Gastrocnemius medialis (tissue), 4 donors: ENCODE data around the gene BLVRA. TPM values are rescaled to one million over a fixed set of nuclear protein-coding genes. Genes with fewer than 3 reads are reported as not detected.

Experiments
- ATAC-seq, 2 donors: fragments of 150-250 bp; one replicate each; pipeline ENCODE4 v1.9.1; 2016
- DNase-seq, 2 donors: peaks; one replicate each; pipeline ENCODE4 v3.0.0-alpha.2; 2019
- H3K27ac ChIP-seq, 4 donors: fragments of 200-600 bp; sonication (generic); 1 replicate in 1 of 4; 2 replicates in 3 of 4; pipeline ENCODE4 v1.5.1; 2016 to 2018; ENCODE audit warnings: mild to moderate bottlenecking in 2 of 4, moderate library complexity in 1 of 4
- H3K27me3 ChIP-seq, 3 donors: fragments of 200-600 bp; sonication (generic) in 2 of 3; 1 replicate in 1 of 3; 2 replicates in 2 of 3; pipeline versions ENCODE4 v1.5.1 to v1.6.0; 2016 to 2019; ENCODE audit warnings: mild to moderate bottlenecking in 1 of 3, moderate library complexity in 1 of 3
- H3K36me3 ChIP-seq, 2 donors: fragments of 200-600 bp; sonication (generic) in 1 of 2; one replicate each; pipeline ENCODE4 v1.5.1; 2017 to 2018
- H3K4me1 ChIP-seq, 2 donors: fragments of 200-600 bp; sonication (generic) in 1 of 2; one replicate each; pipeline ENCODE4 v1.5.1; 2016 to 2017; ENCODE audit warnings: mild to moderate bottlenecking in 2 of 2
- H3K4me3 ChIP-seq, 4 donors: fragments of 200-600 bp; sonication (generic) in 3 of 4; 1 replicate in 1 of 4; 2 replicates in 3 of 4; pipeline ENCODE4 v1.5.1; 2016 to 2019; ENCODE audit warnings: mild to moderate bottlenecking in 2 of 4
- H3K9me3 ChIP-seq, 3 donors: fragments of 200-600 bp; sonication (generic) in 2 of 3; 1 replicate in 1 of 3; 2 replicates in 2 of 3; pipeline ENCODE4 v1.5.1; 2016 to 2019
- POLR2A ChIP-seq, 2 donors: fragments of 450-650 bp; IDR thresholded peaks; one replicate each; pipeline ENCODE4 v1.6.1; 2017; ENCODE audit warnings: antibody characterized with exemption in 2 of 2, mild to moderate bottlenecking in 2 of 2, moderate library complexity in 2 of 2
- in situ Hi-C, 4 donors: fragments of 200-750 bp; cut with MboI; loops; one replicate each; pipeline versions ENCODE4 v1.15.0 to v1.8.0; 2017; ENCODE audit warnings: low sequenced_read_pairs in 4 of 4
- intact Hi-C: fragments of 100-400 bp; cut with DNase I; formaldehyde crosslinking; loops from one replicate; pipeline ENCODE4 v1.15.1; 2023; ENCODE audit warnings: low total_unique reads
- total RNA-seq, 4 donors: library from RNA; depleted of rRNA; stranded (reverse); fragments of >200 nt; gene quantifications; one replicate each; pipeline versions ENCODE4 v1.1.0 to v1.2.3, GENCODE V29; 2016
- TF ChIP-seq, protein P1 (sequence below), 5 experiments: fragments of 450-650 bp in 3 of 5; fragments of 200-600 bp in 2 of 5; sonication (generic) in 2 of 5; IDR thresholded peaks in 4 of 5; conservative IDR thresholded peaks in 1 of 5; 1 replicate in 4 of 5; 2 replicates in 1 of 5; pipeline ENCODE4 v1.5.1; 2016 to 2019; ENCODE audit warnings: antibody characterized with exemption in 5 of 5, mild to moderate bottlenecking in 3 of 5, moderate library complexity in 3 of 5

The BLVRA gene
- total RNA-seq, 4 donors from 2014 or later = 26.7 to 45.9 (median 29.3) TPM

DNA sequence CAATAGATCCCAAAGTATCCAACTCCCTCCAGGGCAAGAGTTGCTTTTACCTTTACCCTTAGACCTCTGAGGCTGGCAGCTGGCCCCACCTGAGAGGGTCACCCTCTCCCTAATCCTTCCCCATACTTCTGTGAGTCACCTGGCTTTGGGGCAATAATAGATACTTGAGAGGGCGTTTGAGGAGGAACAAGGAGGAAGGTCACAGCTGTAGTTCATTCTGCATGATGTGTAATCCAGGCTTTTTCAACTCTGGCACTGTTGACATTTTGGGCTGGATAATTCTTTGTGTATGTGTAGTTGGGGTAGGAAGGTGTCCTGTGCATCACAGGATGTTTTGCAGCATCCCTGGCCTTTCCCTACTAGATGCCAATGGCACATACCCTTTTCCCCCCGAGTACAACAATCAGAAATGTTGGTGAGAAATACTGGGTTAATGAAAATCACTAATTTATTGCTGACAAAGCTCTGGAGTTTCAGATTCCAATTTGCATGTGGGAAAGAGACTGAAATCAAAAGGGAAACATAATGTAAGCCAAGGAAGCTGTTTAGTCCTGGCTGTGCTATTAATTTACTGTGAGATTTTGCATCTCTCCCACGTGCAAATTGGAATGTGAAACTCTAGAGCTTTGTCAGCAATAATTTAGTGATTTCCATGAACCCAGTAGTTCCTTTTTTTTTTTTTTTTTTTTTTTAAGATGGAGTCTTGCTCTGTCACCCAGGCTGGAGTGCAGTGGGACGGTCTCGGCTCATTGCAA, 3.6 kb downstream of the BLVRA start:
- H3K4me1 ChIP-seq = peaks cover 27 to 28% of the 10 kb centered on the region in 2 donors
- in situ Hi-C loops = no loop called here

DNA sequence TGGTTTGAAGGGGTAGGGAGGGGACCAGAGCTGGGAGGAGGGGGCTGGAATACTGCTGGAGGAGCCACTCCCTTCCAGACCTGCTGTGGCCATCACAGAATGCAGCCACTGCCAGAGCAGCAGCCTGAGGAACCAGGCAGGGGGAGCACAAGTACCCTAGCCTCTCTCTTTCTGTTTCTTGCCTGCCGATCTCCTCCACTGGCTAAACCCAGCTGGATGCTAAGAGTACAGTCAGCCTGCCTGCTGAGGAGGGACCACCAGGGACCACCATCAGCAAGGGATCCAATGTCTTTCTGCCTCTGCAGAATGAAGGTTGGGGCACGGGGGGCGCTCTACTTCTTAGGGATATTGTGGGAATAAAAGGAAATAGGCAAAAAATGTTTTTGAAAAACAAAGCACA, 4.7 kb downstream of the BLVRA start:
- H3K4me1 ChIP-seq = peaks cover 24 to 27% of the 10 kb centered on the region in 2 donors
- no peaks in the 10 kb centered on the region for H3K36me3 ChIP-seq
- DNase-seq (no peak), ATAC-seq (no peak)
- H3K27me3 ChIP-seq = no peaks in the 10 kb centered on the region
- no peak overlapping the region for H3K4me3 ChIP-seq
- H3K27ac ChIP-seq = no peak overlapping the region
- TF ChIP-seq POLR2A (IDR thresholded peaks at IDR 0.05) = no peak
- TF ChIP-seq, protein P1, sequence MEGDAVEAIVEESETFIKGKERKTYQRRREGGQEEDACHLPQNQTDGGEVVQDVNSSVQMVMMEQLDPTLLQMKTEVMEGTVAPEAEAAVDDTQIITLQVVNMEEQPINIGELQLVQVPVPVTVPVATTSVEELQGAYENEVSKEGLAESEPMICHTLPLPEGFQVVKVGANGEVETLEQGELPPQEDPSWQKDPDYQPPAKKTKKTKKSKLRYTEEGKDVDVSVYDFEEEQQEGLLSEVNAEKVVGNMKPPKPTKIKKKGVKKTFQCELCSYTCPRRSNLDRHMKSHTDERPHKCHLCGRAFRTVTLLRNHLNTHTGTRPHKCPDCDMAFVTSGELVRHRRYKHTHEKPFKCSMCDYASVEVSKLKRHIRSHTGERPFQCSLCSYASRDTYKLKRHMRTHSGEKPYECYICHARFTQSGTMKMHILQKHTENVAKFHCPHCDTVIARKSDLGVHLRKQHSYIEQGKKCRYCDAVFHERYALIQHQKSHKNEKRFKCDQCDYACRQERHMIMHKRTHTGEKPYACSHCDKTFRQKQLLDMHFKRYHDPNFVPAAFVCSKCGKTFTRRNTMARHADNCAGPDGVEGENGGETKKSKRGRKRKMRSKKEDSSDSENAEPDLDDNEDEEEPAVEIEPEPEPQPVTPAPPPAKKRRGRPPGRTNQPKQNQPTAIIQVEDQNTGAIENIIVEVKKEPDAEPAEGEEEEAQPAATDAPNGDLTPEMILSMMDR (IDR thresholded peaks at IDR 0.05 in 4 of 5, conservative IDR thresholded peaks at IDR 0.05 in 1 of 5) = no peak
- no peaks in the 10 kb centered on the region for H3K9me3 ChIP-seq
- intact Hi-C loops (no loop called here), in situ Hi-C loops (no loop called here)

More for the DNA sequence above, 3.6 kb downstream of the BLVRA start:
- no peaks in the 10 kb centered on the region for H3K9me3 ChIP-seq
- DNase-seq = no peak
- TF ChIP-seq, protein P1 (IDR thresholded peaks at IDR 0.05 in 4 of 5, conservative IDR thresholded peaks at IDR 0.05 in 1 of 5) = no peak
- TF ChIP-seq POLR2A (IDR thresholded peaks at IDR 0.05) = no peak
- H3K4me3 ChIP-seq = no peak overlapping the region
- H3K27ac ChIP-seq = no peak overlapping the region
- no peaks in the 10 kb centered on the region for H3K36me3 ChIP-seq
- ATAC-seq = no peak
- intact Hi-C loops = no loop called here
- H3K27me3 ChIP-seq = no peaks in the 10 kb centered on the region

GRCh38 chr7:43764039-43764761, 5.7 kb downstream of the BLVRA start:
- DNase-seq (no peak), ATAC-seq (peak in 1 of 2 donors; percentile 33)
- Histone ChIP-seq H3K4me1 (peaks cover 22 to 27% of the 10 kb centered on the region in 2 donors), H3K27ac (peak overlapping the region in 3 of 4 donors; percentile 2 to 33 (median 23)), H3K27me3 (no peaks in the 10 kb centered on the region), H3K4me3 (peak overlapping the region in 2 of 4 donors; percentile 17 to 23), H3K9me3 (no peaks in the 10 kb centered on the region), H3K36me3 (no peaks in the 10 kb centered on the region)
- TF ChIP-seq, protein P1 (IDR thresholded peaks at IDR 0.05 in 4 of 5, conservative IDR thresholded peaks at IDR 0.05 in 1 of 5) = no peak
- TF ChIP-seq POLR2A (IDR thresholded peaks at IDR 0.05) = no peak
- in situ Hi-C loops (no loop called here), intact Hi-C loops (no loop called here)

- Histone ChIP-seq H3K36me3 (no peaks in the 10 kb centered on the region), H3K9me3 (no peaks in the 10 kb centered on the region), H3K27me3 (no peaks in the 10 kb centered on the region), H3K4me1 (peaks cover 18 to 22% of the 10 kb centered on the region in 2 donors), H3K27ac (peak overlapping the region in 2 of 4 donors; percentile 23 to 33), H3K4me3 (peak overlapping the region in 1 of 4 donors; percentile 23)
- ATAC-seq = peak; percentile 41 to 42
- intact Hi-C loops (no loop called here), in situ Hi-C loops (no loop called here)
- no peak for DNase-seq
- TF ChIP-seq, protein P1 (IDR thresholded peaks at IDR 0.05 in 4 of 5, conservative IDR thresholded peaks at IDR 0.05 in 1 of 5) = no peak
- TF ChIP-seq POLR2A (IDR thresholded peaks at IDR 0.05) = no peak
Observed at GRCh38 chr7:43764807-43765491, 6.5 kb downstream of the BLVRA start.
